ENCODE results near the gene CAMTA1. TPM values are rescaled to one million over a fixed set of nuclear protein-coding genes. Genes with fewer than 3 reads are reported as not detected.

CAMTA1 gene
- total RNA-seq, 1 donor from 2014 or later = 81.6 TPM

DNA sequence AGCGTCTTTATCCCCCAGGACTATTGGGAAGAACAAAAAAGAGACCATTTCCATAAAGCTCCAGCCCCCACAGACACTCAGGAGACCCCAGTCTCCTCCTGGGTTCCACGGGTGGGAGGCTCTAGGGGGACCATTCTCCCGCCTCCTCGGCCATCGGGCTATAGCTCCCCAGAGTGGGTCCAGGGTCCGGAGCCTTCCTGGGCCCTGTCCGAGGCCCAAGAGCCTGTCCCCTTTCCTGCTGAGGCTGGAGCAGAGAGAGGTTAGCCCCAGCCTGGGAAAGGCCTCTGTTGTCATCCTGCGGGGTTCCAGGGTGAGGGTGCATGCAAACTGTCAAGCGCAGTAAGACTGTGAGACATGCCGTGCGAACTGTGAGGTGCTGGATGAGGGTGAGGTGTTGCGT is 166.3 kb downstream of the CAMTA1 start:
- TF ChIP-seq CTCF (IDR thresholded peaks at IDR 0.05) = no peak
- H3K4me1 Mint-ChIP-seq (ENCODE audit: unreplicated experiment) = no peaks in the 10 kb centered on the region
- H3K27me3 Mint-ChIP-seq (ENCODE audit: unreplicated experiment) = peaks cover 3% of the 10 kb centered on the region
- no peak overlapping the region for H3K27ac Mint-ChIP-seq (ENCODE audit: unreplicated experiment)
- no peaks in the 10 kb centered on the region for H3K36me3 Mint-ChIP-seq (ENCODE audit: unreplicated experiment)
- no peaks in the 10 kb centered on the region for H3K9me3 Mint-ChIP-seq (ENCODE audit: unreplicated experiment)
- H3K4me3 Mint-ChIP-seq (ENCODE audit: unreplicated experiment) = no peak overlapping the region
- DNase-seq (ENCODE audit: extremely low spot score, unreplicated experiment) = no peak

GRCh38 chr1:6953216-6953615 is 168.0 kb downstream of the CAMTA1 start:
- Mint-ChIP-seq H3K4me3 (ENCODE audit: unreplicated experiment) (no peak overlapping the region), H3K36me3 (ENCODE audit: unreplicated experiment) (no peaks in the 10 kb centered on the region), H3K27ac (ENCODE audit: unreplicated experiment) (no peak overlapping the region), H3K4me1 (ENCODE audit: unreplicated experiment) (no peaks in the 10 kb centered on the region), H3K9me3 (ENCODE audit: unreplicated experiment) (no peaks in the 10 kb centered on the region), H3K27me3 (ENCODE audit: unreplicated experiment) (peaks cover 4% of the 10 kb centered on the region)
- no peak for TF ChIP-seq CTCF (IDR thresholded peaks at IDR 0.05)
- DNase-seq (ENCODE audit: extremely low spot score, unreplicated experiment) = no peak

DNA sequence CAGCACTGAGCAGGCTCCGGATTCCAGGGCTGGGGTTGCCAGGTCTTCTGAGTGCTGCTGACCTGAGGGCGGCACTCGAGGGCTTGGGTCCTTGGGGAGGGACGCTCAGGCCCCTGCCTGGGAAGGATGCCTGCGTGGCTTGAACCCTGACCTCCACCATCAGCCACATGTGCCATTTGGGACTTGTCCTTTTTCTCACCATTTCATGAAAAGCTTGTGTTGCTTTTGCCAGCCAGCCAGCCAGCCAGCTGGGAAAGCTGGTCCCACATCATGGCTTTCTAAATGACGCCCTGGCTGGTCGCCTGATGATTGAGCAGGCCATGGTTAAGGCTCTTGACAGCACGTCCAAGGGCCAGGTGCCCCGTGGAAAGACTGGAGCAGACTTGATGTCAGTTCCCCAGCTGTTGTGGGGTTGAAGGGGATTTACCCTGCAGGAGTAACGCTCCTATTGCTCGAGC is 168.7 kb downstream of the CAMTA1 start:
- H3K27ac Mint-ChIP-seq (ENCODE audit: unreplicated experiment) = no peak overlapping the region
- no peak overlapping the region for H3K4me3 Mint-ChIP-seq (ENCODE audit: unreplicated experiment)
- no peaks in the 10 kb centered on the region for H3K9me3 Mint-ChIP-seq (ENCODE audit: unreplicated experiment)
- DNase-seq (ENCODE audit: extremely low spot score, unreplicated experiment) = no peak
- no peaks in the 10 kb centered on the region for H3K4me1 Mint-ChIP-seq (ENCODE audit: unreplicated experiment)
- TF ChIP-seq CTCF (IDR thresholded peaks at IDR 0.05) = no peak
- H3K36me3 Mint-ChIP-seq (ENCODE audit: unreplicated experiment) = no peaks in the 10 kb centered on the region
- H3K27me3 Mint-ChIP-seq (ENCODE audit: unreplicated experiment) = peaks cover 4% of the 10 kb centered on the region

DNA sequence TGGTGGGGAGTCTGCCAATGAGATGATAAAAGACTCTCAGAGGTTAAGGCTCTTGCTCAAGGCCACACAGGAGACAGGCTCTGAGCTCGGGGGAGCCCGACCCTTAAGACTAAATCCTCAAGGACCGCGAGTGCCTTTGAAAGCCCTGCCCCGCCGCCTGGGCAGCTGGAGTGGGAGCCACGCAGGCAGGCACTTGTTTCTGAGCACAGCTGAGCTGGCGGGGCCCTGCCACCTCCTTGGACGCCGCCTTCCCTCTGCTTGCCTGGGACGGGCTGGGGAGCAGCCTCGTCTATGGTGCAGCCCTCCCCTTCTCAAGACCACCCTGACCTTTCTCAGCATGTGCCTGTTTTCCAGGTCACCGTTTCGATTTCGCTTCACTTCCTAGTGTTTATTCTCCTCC is 169.3 kb downstream of the CAMTA1 start:
- no peak overlapping the region for H3K27ac Mint-ChIP-seq (ENCODE audit: unreplicated experiment)
- H3K4me3 Mint-ChIP-seq (ENCODE audit: unreplicated experiment) = no peak overlapping the region
- no peak for DNase-seq (ENCODE audit: extremely low spot score, unreplicated experiment)
- H3K4me1 Mint-ChIP-seq (ENCODE audit: unreplicated experiment) = no peaks in the 10 kb centered on the region
- H3K27me3 Mint-ChIP-seq (ENCODE audit: unreplicated experiment) = peaks cover 4% of the 10 kb centered on the region
- no peak for TF ChIP-seq CTCF (IDR thresholded peaks at IDR 0.05)
- no peaks in the 10 kb centered on the region for H3K36me3 Mint-ChIP-seq (ENCODE audit: unreplicated experiment)
- no peaks in the 10 kb centered on the region for H3K9me3 Mint-ChIP-seq (ENCODE audit: unreplicated experiment)

- Mint-ChIP-seq H3K4me1 (ENCODE audit: unreplicated experiment) (peaks cover 6% of the 10 kb centered on the region), H3K27ac (ENCODE audit: unreplicated experiment) (no peak overlapping the region), H3K9me3 (ENCODE audit: unreplicated experiment) (no peaks in the 10 kb centered on the region), H3K4me3 (ENCODE audit: unreplicated experiment) (no peak overlapping the region), H3K36me3 (ENCODE audit: unreplicated experiment) (no peaks in the 10 kb centered on the region), H3K27me3 (ENCODE audit: unreplicated experiment) (peaks cover 4% of the 10 kb centered on the region)
- no peak for TF ChIP-seq CTCF (IDR thresholded peaks at IDR 0.05)
- DNase-seq (ENCODE audit: extremely low spot score, unreplicated experiment) = no peak
These were observed 170.3 kb downstream of the CAMTA1 start for GRCh38 chr1:6955357-6956094.
